Measurements from ENCODE around the gene CMSS1.
A peak's percentile ranks its signal among the peaks of the same experiment; 100 is the strongest.

CMSS1 gene

DNA sequence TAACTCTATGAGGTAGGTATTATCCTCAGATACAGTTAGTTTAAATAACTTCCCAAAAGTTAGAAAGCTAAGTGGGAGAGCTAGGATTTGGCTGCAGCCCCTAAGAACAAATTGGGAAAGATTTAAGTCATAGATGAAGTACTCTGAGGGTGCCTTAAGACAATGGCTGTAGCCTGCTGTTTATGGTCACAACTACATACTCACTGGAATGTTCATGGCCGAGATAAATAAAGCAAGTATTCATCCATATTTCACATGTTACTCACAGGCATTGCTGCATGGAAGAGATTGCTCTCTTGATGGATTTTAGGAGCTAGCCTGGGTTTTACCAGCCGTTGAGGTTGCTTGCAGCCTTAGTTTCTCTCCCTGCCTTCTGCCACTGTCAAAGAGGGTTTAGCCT, 145.0 kb downstream of the CMSS1 start:
- TF ChIP-seq, protein P1, sequence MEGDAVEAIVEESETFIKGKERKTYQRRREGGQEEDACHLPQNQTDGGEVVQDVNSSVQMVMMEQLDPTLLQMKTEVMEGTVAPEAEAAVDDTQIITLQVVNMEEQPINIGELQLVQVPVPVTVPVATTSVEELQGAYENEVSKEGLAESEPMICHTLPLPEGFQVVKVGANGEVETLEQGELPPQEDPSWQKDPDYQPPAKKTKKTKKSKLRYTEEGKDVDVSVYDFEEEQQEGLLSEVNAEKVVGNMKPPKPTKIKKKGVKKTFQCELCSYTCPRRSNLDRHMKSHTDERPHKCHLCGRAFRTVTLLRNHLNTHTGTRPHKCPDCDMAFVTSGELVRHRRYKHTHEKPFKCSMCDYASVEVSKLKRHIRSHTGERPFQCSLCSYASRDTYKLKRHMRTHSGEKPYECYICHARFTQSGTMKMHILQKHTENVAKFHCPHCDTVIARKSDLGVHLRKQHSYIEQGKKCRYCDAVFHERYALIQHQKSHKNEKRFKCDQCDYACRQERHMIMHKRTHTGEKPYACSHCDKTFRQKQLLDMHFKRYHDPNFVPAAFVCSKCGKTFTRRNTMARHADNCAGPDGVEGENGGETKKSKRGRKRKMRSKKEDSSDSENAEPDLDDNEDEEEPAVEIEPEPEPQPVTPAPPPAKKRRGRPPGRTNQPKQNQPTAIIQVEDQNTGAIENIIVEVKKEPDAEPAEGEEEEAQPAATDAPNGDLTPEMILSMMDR (IDR thresholded peaks at IDR 0.05; ENCODE audit: low read depth, low read length, missing control alignments) = no peak
- peak; percentile 71 for DNase-seq
- peak overlapping the region; percentile 32 for H3K27ac ChIP-seq
- H3K36me3 ChIP-seq (replicated peaks) = no peaks in the 10 kb centered on the region
- H3K4me3 ChIP-seq (ENCODE audit: low read depth, low read length) = no peak overlapping the region
- in situ Hi-C loops (cut with HindIII; ENCODE audit: low pct_ligation_motif_present, low sequenced_read_pairs) = no loop called here
- no peaks in the 10 kb centered on the region for H3K27me3 ChIP-seq (replicated peaks)

DNA sequence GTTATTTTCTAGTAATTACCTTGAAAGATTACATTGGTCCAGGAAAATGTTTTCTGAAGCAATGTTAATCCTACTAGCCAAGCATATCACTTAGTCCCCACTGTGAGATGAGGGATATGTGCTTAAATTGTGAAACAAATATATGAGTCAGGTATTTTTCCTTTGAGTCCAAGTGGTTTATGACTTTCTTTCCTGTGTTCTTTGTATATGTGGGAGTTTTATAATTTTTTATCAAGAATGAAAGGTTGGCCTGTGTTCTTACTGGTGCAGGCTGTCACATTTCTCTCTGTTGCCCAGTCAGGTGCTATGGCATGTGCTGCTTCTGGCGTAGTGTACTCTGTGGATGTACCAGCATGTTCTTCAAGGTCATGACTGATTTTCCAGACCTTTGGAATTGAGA, 147.4 kb downstream of the CMSS1 start:
- Histone ChIP-seq H3K27ac (no peak overlapping the region), H3K4me3 (ENCODE audit: low read depth, low read length) (no peak overlapping the region), H3K27me3 (replicated peaks) (no peaks in the 10 kb centered on the region), H3K36me3 (replicated peaks) (no peaks in the 10 kb centered on the region)
- DNase-seq = no peak
- in situ Hi-C loops (cut with HindIII; ENCODE audit: low pct_ligation_motif_present, low sequenced_read_pairs) = no loop called here
- TF ChIP-seq, protein P1 (IDR thresholded peaks at IDR 0.05; ENCODE audit: low read depth, low read length, missing control alignments) = no peak

DNA sequence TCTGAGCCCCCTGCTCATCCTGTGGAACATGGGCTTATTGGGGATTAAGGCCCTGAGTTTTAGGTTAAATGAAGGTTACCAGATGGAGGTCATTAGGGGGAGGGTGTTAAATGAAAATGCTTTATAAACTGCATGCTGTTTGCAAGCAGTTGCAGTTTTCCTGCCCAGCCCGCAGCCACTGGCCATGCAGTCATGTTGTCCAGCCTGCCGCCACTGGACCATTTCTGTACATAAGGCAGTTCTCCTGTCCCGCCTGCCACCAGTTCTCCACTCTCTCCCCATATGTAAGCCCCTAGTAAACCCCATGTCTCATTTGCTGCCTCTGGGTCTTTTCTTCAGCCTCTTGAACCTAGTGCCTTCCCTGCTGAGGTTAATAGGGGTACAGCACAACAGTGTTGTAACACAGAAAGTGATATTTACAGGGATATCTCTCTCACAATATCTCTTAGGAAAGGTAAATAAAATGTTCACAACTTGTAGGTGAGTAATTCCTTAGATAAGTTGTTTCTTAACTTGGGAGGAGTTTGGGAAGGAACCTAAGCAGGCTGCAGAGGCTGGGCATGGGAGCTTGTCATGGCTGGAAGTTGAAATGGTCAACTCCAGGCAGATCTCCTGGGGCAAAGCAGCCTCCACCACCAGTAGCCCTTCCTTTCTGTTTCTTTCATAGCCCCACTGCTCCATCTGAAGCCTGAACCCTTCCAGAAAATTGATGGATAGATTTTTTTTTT, 148.2 kb downstream of the CMSS1 start:
- Histone ChIP-seq H3K36me3 (replicated peaks) (no peaks in the 10 kb centered on the region), H3K27ac (no peak overlapping the region), H3K27me3 (replicated peaks) (no peaks in the 10 kb centered on the region), H3K4me3 (ENCODE audit: low read depth, low read length) (no peak overlapping the region)
- no peak for DNase-seq
- TF ChIP-seq, protein P1 (IDR thresholded peaks at IDR 0.05; ENCODE audit: low read depth, low read length, missing control alignments) = no peak
- in situ Hi-C loops (cut with HindIII; ENCODE audit: low pct_ligation_motif_present, low sequenced_read_pairs) = no loop called here

DNA sequence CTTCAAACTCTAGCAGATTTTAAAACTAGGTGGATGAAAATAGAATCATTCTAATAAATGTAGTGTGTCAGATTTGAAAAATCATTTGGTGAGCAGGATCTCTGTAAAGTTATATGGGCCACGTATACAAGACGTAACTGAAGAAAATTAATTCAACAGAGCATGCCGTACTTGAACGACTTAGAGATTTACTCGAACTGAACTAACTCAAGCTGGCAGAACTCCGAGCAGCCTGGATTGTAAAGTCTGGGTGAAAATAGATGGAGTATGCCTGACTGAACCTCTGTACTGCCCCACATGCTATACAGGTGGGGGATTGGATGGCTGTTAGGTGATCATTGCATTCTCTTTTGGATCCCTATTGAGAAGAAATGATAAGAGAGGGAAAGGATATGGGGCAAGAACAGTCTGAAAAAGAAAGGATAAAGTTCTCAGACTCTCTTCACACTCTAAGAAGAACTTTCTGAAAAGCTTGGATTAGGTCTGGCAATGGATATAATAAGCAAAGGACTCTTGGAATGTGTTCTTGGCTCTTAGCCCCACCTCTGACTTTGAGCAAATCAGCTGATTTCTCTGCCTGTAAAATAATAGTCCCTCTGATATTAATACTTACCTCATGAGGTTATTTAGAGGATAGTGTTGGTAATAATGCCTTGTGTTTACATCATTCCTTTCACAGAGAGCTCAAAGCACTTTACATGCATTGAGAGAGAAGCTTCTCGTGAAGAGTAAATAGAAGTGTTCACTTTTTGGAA, 149.2 kb downstream of the CMSS1 start:
- in situ Hi-C loops (cut with HindIII; ENCODE audit: low pct_ligation_motif_present, low sequenced_read_pairs) = no loop called here
- no peak overlapping the region for H3K27ac ChIP-seq

DNA sequence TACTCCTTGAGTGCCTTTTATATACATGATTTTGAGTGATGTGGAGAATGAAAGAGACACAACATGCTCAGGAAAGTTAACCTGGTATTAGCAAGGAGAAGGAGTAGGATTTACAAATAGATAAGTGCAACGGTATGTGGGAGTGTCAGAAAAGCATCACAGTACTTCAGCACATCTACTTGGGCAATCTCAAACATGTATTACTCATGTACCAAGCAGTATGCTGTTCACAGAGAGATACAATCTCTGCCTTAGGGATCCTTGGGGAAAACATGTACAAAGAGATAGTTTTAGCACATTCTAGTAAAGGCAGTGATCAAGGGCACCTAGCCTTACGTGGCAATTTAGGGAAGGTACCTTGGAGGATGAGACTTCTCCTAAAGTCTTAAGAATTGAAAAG, 150.1 kb downstream of the CMSS1 start:
- no peak overlapping the region for H3K4me3 ChIP-seq (ENCODE audit: low read depth, low read length)
- H3K27me3 ChIP-seq (replicated peaks) = no peaks in the 10 kb centered on the region
- DNase-seq = no peak
- in situ Hi-C loops (cut with HindIII; ENCODE audit: low pct_ligation_motif_present, low sequenced_read_pairs) = no loop called here
- TF ChIP-seq, protein P1 (IDR thresholded peaks at IDR 0.05; ENCODE audit: low read depth, low read length, missing control alignments) = no peak
- no peak overlapping the region for H3K27ac ChIP-seq
- no peaks in the 10 kb centered on the region for H3K36me3 ChIP-seq (replicated peaks)

More for the DNA sequence above, 149.2 kb downstream of the CMSS1 start:
- no peaks in the 10 kb centered on the region for H3K36me3 ChIP-seq (replicated peaks)
- no peak for DNase-seq
- no peak overlapping the region for H3K4me3 ChIP-seq (ENCODE audit: low read depth, low read length)
- no peaks in the 10 kb centered on the region for H3K27me3 ChIP-seq (replicated peaks)
- TF ChIP-seq, protein P1 (IDR thresholded peaks at IDR 0.05; ENCODE audit: low read depth, low read length, missing control alignments) = no peak

Data from brain microvascular endothelial cell (primary cell).